HG02884 (cell line): Measurements from ENCODE around the gene CSK.
A peak's percentile ranks its signal among the peaks of the same experiment; 100 is the strongest.

Experiments
- ATAC-seq: cut with Tn5 transposase; IDR thresholded peaks from one replicate; pipeline ENCODE4 v1.9.1; 2021; ENCODE audit warnings: mild to moderate bottlenecking, moderate library complexity; ENCODE audit not compliant: unreplicated experiment

Gene CSK

GRCh38 chr15:74786551-74787165 is 4.8 kb downstream of the CSK start:
- ATAC-seq: no peak

GRCh38 chr15:74787251-74788041 is 5.6 kb downstream of the CSK start:
- ATAC-seq: peak; percentile 40

GRCh38 chr15:74788042-74788682 is 6.3 kb downstream of the CSK start:
- no peak for ATAC-seq

- ATAC-seq: no peak
Measured at GRCh38 chr15:74788683-74789151, 6.8 kb downstream of the CSK start.

GRCh38 chr15:74789171-74789631 is 7.3 kb downstream of the CSK start:
- no peak for ATAC-seq

GRCh38 chr15:74789741-74790079 is 7.8 kb downstream of the CSK start:
- no peak for ATAC-seq

- no peak for ATAC-seq
Measured at GRCh38 chr15:74790080-74790916, 8.4 kb downstream of the CSK start.

GRCh38 chr15:74791007-74791406 is 9.1 kb downstream of the CSK start:
- no peak for ATAC-seq

GRCh38 chr15:74791667-74792066 is 9.8 kb downstream of the CSK start:
- ATAC-seq: no peak

GRCh38 chr15:74792227-74793016 is 10.5 kb downstream of the CSK start:
- ATAC-seq: no peak

GRCh38 chr15:74793135-74794028 is 11.5 kb downstream of the CSK start:
- no peak for ATAC-seq

GRCh38 chr15:74794248-74794969 is 12.5 kb downstream of the CSK start:
- no peak for ATAC-seq

- ATAC-seq: no peak
Measured at GRCh38 chr15:74794970-74795349, 13.1 kb downstream of the CSK start.

- ATAC-seq: no peak
Measured at GRCh38 chr15:74795966-74796625, 14.2 kb downstream of the CSK start.

GRCh38 chr15:74798388-74799254 is 16.7 kb downstream of the CSK start:
- no peak for ATAC-seq

- ATAC-seq: no peak
Measured at GRCh38 chr15:74799255-74799855, 17.5 kb downstream of the CSK start.
